ENCODE data around the gene MTA3.

GRCh38 chr2:42575458-42576064 lies 7.1 kb downstream of the MTA3 start:
- TF ChIP-seq POLR2A (IDR thresholded peaks at IDR 0.05; ENCODE audit: low read depth, low read length): no peak
- no peak for TF ChIP-seq POLR2AphosphoS5 (IDR thresholded peaks at IDR 0.05; ENCODE audit: low read depth, low read length)
